SU-DHL-6 (cell line): ENCODE data around the gene HBG1.

Experiments used
- H2AFZ ChIP-seq: fragments of 200-600 bp; sonication (generic); 2 replicates; pipeline ENCODE4 v1.6.1; 2014; ENCODE audit warnings: low read depth, mild to moderate bottlenecking, moderate library complexity, mixed read lengths, antibody characterized with exemption, low read length; ENCODE audit not compliant: severe bottlenecking
- H3F3A ChIP-seq: fragments of 200-600 bp; shearing (Covaris generic); 2 replicates; pipeline ENCODE4 v1.6.0; 2016; ENCODE audit warnings: antibody characterized with exemption, mild to moderate bottlenecking; ENCODE audit not compliant: insufficient read depth
- H3K27ac ChIP-seq: fragments of 200-600 bp; sonication (generic); 2 replicates; pipeline ENCODE4 v1.5.1; 2016; ENCODE audit warnings: low read depth, mild to moderate bottlenecking, low read length, moderate library complexity, mixed read lengths
- H3K27me3 ChIP-seq: fragments of 200-600 bp; sonication (generic), shearing (Covaris generic); 2 replicates; pipeline ENCODE4 v1.6.0; 2014; ENCODE audit warnings: mild to moderate bottlenecking, low read length
- H3K36me3 ChIP-seq: fragments of 200-600 bp; sonication (generic); 2 replicates; pipeline ENCODE4 v1.6.1; 2014; ENCODE audit warnings: mild to moderate bottlenecking, low read length, mixed read lengths
- H3K4me2 ChIP-seq: fragments of 300-600, 200-600 bp; shearing (Covaris generic), sonication (generic); 2 replicates; pipeline ENCODE4 v1.6.0; 2014; ENCODE audit warnings: low read length, low read depth, mild to moderate bottlenecking; ENCODE audit not compliant: poor library complexity, severe bottlenecking
- H3K4me3 ChIP-seq: fragments of 200-600 bp; sonication (generic); 2 replicates; pipeline ENCODE4 v1.5.1; 2014; ENCODE audit warnings: antibody characterized with exemption, low read length, mild to moderate bottlenecking, mixed read lengths; ENCODE audit not compliant: insufficient read depth, poor library complexity, severe bottlenecking
- H3K79me2 ChIP-seq: fragments of 200-600 bp; sonication (generic); 2 replicates; pipeline ENCODE4 v1.6.1; 2014; ENCODE audit warnings: mild to moderate bottlenecking, low read length, moderate library complexity; ENCODE audit not compliant: insufficient read depth
- H3K9ac ChIP-seq: fragments of 200-600 bp; sonication (generic); 2 replicates; pipeline ENCODE4 v1.7.0; 2014; ENCODE audit warnings: mild to moderate bottlenecking, low read length
- H3K9me2 ChIP-seq: fragments of 200-600 bp; sonication (generic); replicated peaks from 2 replicates; pipeline ENCODE4 v1.6.1; 2014; ENCODE audit warnings: low read length; ENCODE audit not compliant: insufficient read depth
- H3K9me3 ChIP-seq: fragments of 200-600 bp; sonication (generic); 2 replicates; pipeline ENCODE4 v1.6.1; 2014; ENCODE audit warnings: low read length, mixed read lengths; ENCODE audit not compliant: insufficient read depth
- H4K20me1 ChIP-seq: fragments of 200-600 bp; sonication (generic); 2 replicates; pipeline ENCODE4 v1.6.1; 2014; ENCODE audit warnings: low read depth, mild to moderate bottlenecking, antibody characterized with exemption, low read length, moderate library complexity, mixed read lengths
- CTCF ChIP-seq: fragments of 200-600 bp; sonication (generic); IDR thresholded peaks from one replicate; pipeline ENCODE4 v1.5.1; 2017; ENCODE audit warnings: antibody characterized with exemption, mild to moderate bottlenecking, low read length, moderate library complexity; ENCODE audit not compliant: insufficient read depth, poor library complexity, severe bottlenecking
- EZH2phosphoT487 ChIP-seq: fragments of 200-600 bp; sonication (generic), shearing (Covaris generic); conservative IDR thresholded peaks from 2 replicates; pipeline ENCODE4 v1.6.1; 2018; ENCODE audit warnings: mild to moderate bottlenecking, antibody characterized with exemption, low read length, moderate library complexity, mixed read lengths

Gene HBG1

GRCh38 chr11:5289696-5290095 lies 40.0 kb upstream of the HBG1 start:
- H3K36me3 ChIP-seq: no peaks in the 10 kb centered on the region
- TF ChIP-seq EZH2phosphoT487 (no peak), CTCF (no peak)
- H3K9me2 ChIP-seq: no peaks in the 10 kb centered on the region
- no peak overlapping the region for H3K4me2 ChIP-seq
- H3F3A ChIP-seq: no peaks in the 10 kb centered on the region
- no peaks in the 10 kb centered on the region for H3K27me3 ChIP-seq
- no peak overlapping the region for H3K27ac ChIP-seq
- H4K20me1 ChIP-seq: no peaks in the 10 kb centered on the region
- no peak overlapping the region for H3K9ac ChIP-seq
- H3K79me2 ChIP-seq: no peaks in the 10 kb centered on the region
- no peak overlapping the region for H2AFZ ChIP-seq
- H3K9me3 ChIP-seq: no peaks in the 10 kb centered on the region
- no peak overlapping the region for H3K4me3 ChIP-seq

GRCh38 chr11:5288906-5289550 lies 39.4 kb upstream of the HBG1 start:
- Histone ChIP-seq H3F3A (no peaks in the 10 kb centered on the region), H3K4me2 (no peak overlapping the region), H2AFZ (no peak overlapping the region), H3K27me3 (no peaks in the 10 kb centered on the region), H3K36me3 (no peaks in the 10 kb centered on the region), H3K4me3 (no peak overlapping the region), H4K20me1 (no peaks in the 10 kb centered on the region), H3K79me2 (no peaks in the 10 kb centered on the region), H3K9ac (no peak overlapping the region), H3K27ac (no peak overlapping the region), H3K9me2 (no peaks in the 10 kb centered on the region), H3K9me3 (no peaks in the 10 kb centered on the region)
- TF ChIP-seq CTCF: no peak
- no peak for TF ChIP-seq EZH2phosphoT487

GRCh38 chr11:5288108-5288905 lies 38.6 kb upstream of the HBG1 start:
- no peak for TF ChIP-seq EZH2phosphoT487
- TF ChIP-seq CTCF: no peak
- Histone ChIP-seq H3K9me2 (no peaks in the 10 kb centered on the region), H3K36me3 (no peaks in the 10 kb centered on the region), H3K27ac (no peak overlapping the region), H4K20me1 (no peaks in the 10 kb centered on the region), H3K4me3 (no peak overlapping the region), H3K9me3 (no peaks in the 10 kb centered on the region), H3K79me2 (no peaks in the 10 kb centered on the region), H2AFZ (no peak overlapping the region), H3K4me2 (no peak overlapping the region), H3K27me3 (no peaks in the 10 kb centered on the region), H3K9ac (no peak overlapping the region), H3F3A (no peaks in the 10 kb centered on the region)
